HCT116 (cell line): ENCODE results near the gene SLC36A2. TPM values are rescaled to one million over a fixed set of nuclear protein-coding genes. Genes with fewer than 3 reads are reported as not detected.

ENCODE experiments used
- ATAC-seq: fragments of 200-7000 bp; cut with Tn5 transposase; 2 replicates; pipeline ENCODE4 v1.9.1; 2020; ENCODE audit warnings: mild to moderate bottlenecking, moderate library complexity
- BruUV-seq: library from RNA; stranded (reverse); fragments of 400-500 nt; replicated peaks from 2 replicates; lab custom pipeline; 2021; lab: Mats Ljungman, UMichigan
- CTCF ChIA-PET: fragments of 300-600 bp; sonication (Branson Sonifier 250); formaldehyde crosslinking; loops from one replicate; lab custom pipeline; 2021; ENCODE audit warnings: antibody characterized with exemption; lab: Charles Lee
- POLR2A ChIA-PET: fragments of 300-600, 350-600 bp; sonication (Branson Sonifier 250); formaldehyde crosslinking; loops from one replicate; lab custom pipeline; 2021; ENCODE audit warnings: antibody characterized with exemption; lab: Charles Lee
- RAD21 ChIA-PET, 2 experiments: fragments of 300-600 bp; sonication (Branson Sonifier 250); formaldehyde crosslinking; loops; one replicate each; lab custom pipeline; 2023; ENCODE audit warnings: low total read pairs in 2 of 2; ENCODE audit not compliant: uncharacterized antibody in 2 of 2, unreplicated experiment in 2 of 2, low non-redundant PET in 1 of 2; lab: Charles Lee
- DNase-seq: peaks from one replicate; pipeline ENCODE4 v3.0.0-alpha.2; 2010; ENCODE audit warnings: low read depth, low spot score
- H2AFZ ChIP-seq: fragments of 200-600 bp; shearing (Covaris generic), sonication (generic); 2 replicates; pipeline ENCODE4 v1.6.1; 2017; ENCODE audit warnings: low read depth, mixed run types, mixed read lengths, antibody characterized with exemption, low read length; ENCODE audit not compliant: poor library complexity, severe bottlenecking
- H3K27ac ChIP-seq: 2 replicates; pipeline ENCODE4 v1.5.1; 2012; ENCODE audit warnings: low read depth, low read length
- H3K27me3 ChIP-seq: fragments of 200-600 bp; sonication (generic); 2 replicates; pipeline ENCODE4 v1.6.1; 2016; ENCODE audit warnings: mixed run types, low read length, mixed read lengths; ENCODE audit not compliant: insufficient read depth
- H3K36me3 ChIP-seq, 2 experiments: fragments of 200-500 bp in 1 of 2; fragments of 200-600 bp in 1 of 2; sonication (Bioruptor generic) in 1 of 2; sonication (generic) in 1 of 2; 2 replicates each; pipeline versions ENCODE4 v1.5.1 to v1.6.1; 2014 to 2016; ENCODE audit warnings: low read length in 2 of 2, inconsistent platforms in 1 of 2, mixed read lengths in 1 of 2, mixed run types in 1 of 2; ENCODE audit not compliant: insufficient read depth in 2 of 2, control insufficient read depth in 1 of 2
- H3K4me1 ChIP-seq, 2 experiments: fragments of 200-600 bp in 1 of 2; sonication (generic) in 1 of 2; 2 replicates each; pipeline versions ENCODE4 v1.5.1 to v1.6.1; 2012 to 2017; ENCODE audit warnings: low read length in 2 of 2, inconsistent platforms in 1 of 2, mild to moderate bottlenecking in 1 of 2, mixed read lengths in 1 of 2, mixed run types in 1 of 2, moderate library complexity in 1 of 2; ENCODE audit not compliant: insufficient read depth in 2 of 2, control insufficient read depth in 1 of 2
- H3K4me2 ChIP-seq: fragments of 200-600 bp; sonication (generic); 2 replicates; pipeline ENCODE4 v1.6.1; 2017; ENCODE audit warnings: mixed run types, low read length, mixed read lengths
- H3K4me3 ChIP-seq, 2 experiments: fragments of 200-600 bp in 1 of 2; sonication (generic) in 1 of 2; replicated peaks in 1 of 2; 2 replicates each; pipeline ENCODE4 v1.5.1; 2011 to 2016; ENCODE audit warnings: low read length in 2 of 2, control low read depth in 1 of 2, low read depth in 1 of 2, mild to moderate bottlenecking in 1 of 2, mixed read lengths in 1 of 2, mixed run types in 1 of 2
- H3K79me2 ChIP-seq: fragments of 200-600 bp; sonication (generic); 2 replicates; pipeline ENCODE4 v1.6.1; 2017; ENCODE audit warnings: mild to moderate bottlenecking, mixed run types, low read length, moderate library complexity, mixed read lengths; ENCODE audit not compliant: insufficient read depth
- H3K9ac ChIP-seq: fragments of 200-600 bp; sonication (generic); 2 replicates; pipeline ENCODE4 v1.6.1; 2016; ENCODE audit warnings: low read length, mixed read lengths
- H3K9me2 ChIP-seq: fragments of 200-600 bp; sonication (generic), shearing (Covaris generic); 2 replicates; pipeline ENCODE4 v1.6.1; 2017; ENCODE audit warnings: mixed run types, mild to moderate bottlenecking, moderate library complexity; ENCODE audit not compliant: insufficient read depth
- H3K9me3 ChIP-seq, 2 experiments: fragments of 200-500 bp in 1 of 2; fragments of 200-600 bp in 1 of 2; sonication (Bioruptor generic) in 1 of 2; sonication (generic) in 1 of 2; 2 replicates each; pipeline ENCODE4 v1.6.1; 2014 to 2017; ENCODE audit warnings: low read length in 2 of 2, mixed read lengths in 2 of 2, inconsistent platforms in 1 of 2, low read depth in 1 of 2, mild to moderate bottlenecking in 1 of 2, mixed run types in 1 of 2, moderate library complexity in 1 of 2; ENCODE audit not compliant: control insufficient read depth in 1 of 2, insufficient read depth in 1 of 2
- H4K20me1 ChIP-seq: fragments of 200-600 bp; sonication (generic), shearing (Covaris generic); 2 replicates; pipeline ENCODE4 v1.6.1; 2017; ENCODE audit warnings: mixed run types, mild to moderate bottlenecking, moderate library complexity; ENCODE audit not compliant: insufficient read depth
- CEBPB ChIP-seq: IDR thresholded peaks from 2 replicates; pipeline ENCODE4 v1.6.1; 2012; ENCODE audit warnings: low read depth
- CTCF ChIP-seq, 3 experiments: fragments of 200-600 bp in 1 of 3; sonication (generic) in 1 of 3; IDR thresholded peaks in 2 of 3; conservative IDR thresholded peaks in 1 of 3; 2 replicates each; pipeline ENCODE4 v1.5.1; 2012 to 2017; ENCODE audit warnings: low read depth in 2 of 3, low read length in 2 of 3, antibody characterized with exemption in 1 of 3, borderline replicate concordance in 1 of 3, control low read depth in 1 of 3, mild to moderate bottlenecking in 1 of 3, mixed read lengths in 1 of 3, mixed run types in 1 of 3, moderate library complexity in 1 of 3; ENCODE audit not compliant: insufficient read depth in 1 of 3
- EGR1 ChIP-seq: IDR thresholded peaks from 2 replicates; pipeline ENCODE4 v1.6.1; 2012; ENCODE audit warnings: low read depth
- ELF1 ChIP-seq: IDR thresholded peaks from 2 replicates; pipeline ENCODE4 v1.6.1; 2012; ENCODE audit warnings: low read depth, borderline replicate concordance
- EZH2phosphoT487 ChIP-seq: fragments of 200-600 bp; IDR thresholded peaks from 2 replicates; pipeline ENCODE4 v1.6.1; 2018; ENCODE audit warnings: antibody characterized with exemption, borderline replicate concordance
- FOSL1 ChIP-seq: IDR thresholded peaks from 2 replicates; pipeline ENCODE4 v1.6.1; 2012; ENCODE audit warnings: low read depth
- POLR2A ChIP-seq: IDR thresholded peaks from 2 replicates; pipeline ENCODE4 v1.7.0; 2011; ENCODE audit warnings: borderline replicate concordance; ENCODE audit not compliant: insufficient read depth, insufficient read length; ENCODE audit errors: extremely low read depth
- POLR2AphosphoS5 ChIP-seq: IDR thresholded peaks from 2 replicates; pipeline ENCODE4 v1.6.1; 2011; ENCODE audit warnings: mild to moderate bottlenecking, low read depth, low read length, moderate library complexity
- RAD21 ChIP-seq: IDR thresholded peaks from 2 replicates; pipeline ENCODE4 v1.6.1; 2012; ENCODE audit warnings: low read depth, mild to moderate bottlenecking
- SIN3A ChIP-seq: IDR thresholded peaks from 2 replicates; pipeline ENCODE4 v1.6.1; 2012; ENCODE audit warnings: low read depth
- SRF ChIP-seq: IDR thresholded peaks from 2 replicates; pipeline ENCODE4 v1.6.1; 2012; ENCODE audit warnings: low read depth
- YY1 ChIP-seq: IDR thresholded peaks from 2 replicates; pipeline ENCODE4 v1.6.1; 2011; ENCODE audit warnings: low read length, low read depth, moderate library complexity, mild to moderate bottlenecking; ENCODE audit not compliant: insufficient replicate concordance; ENCODE audit errors: extremely low read depth
- ZFX ChIP-seq: fragments of 450-650 bp; IDR thresholded peaks from 2 replicates; pipeline ENCODE4 v1.6.1; 2017
- ZNF274 ChIP-seq: fragments of 200-500 bp; sonication (Bioruptor generic); IDR thresholded peaks from 2 replicates; pipeline ENCODE4 v1.6.1; 2014; ENCODE audit warnings: mild to moderate bottlenecking, low read depth, low read length, inconsistent platforms
- intact Hi-C: fragments of 100-400 bp; cut with micrococcal nuclease; formaldehyde crosslinking; loops from 2 replicates; pipeline ENCODE4 v1.10.0; 2022
- total RNA-seq: library from RNA; stranded (reverse); gene quantifications from one replicate; pipeline ENCODE4 v1.2.1, GENCODE V29; 2021; ENCODE audit not compliant: unreplicated experiment
- TF ChIP-seq, protein P1 (sequence below): IDR thresholded peaks from 2 replicates; pipeline ENCODE4 v1.6.1; 2011; ENCODE audit warnings: mild to moderate bottlenecking, low read length, moderate library complexity; ENCODE audit not compliant: insufficient replicate concordance; ENCODE audit errors: extremely low read depth
- TF ChIP-seq, protein P2 (sequence below): IDR thresholded peaks from 2 replicates; pipeline ENCODE4 v1.6.1; 2012; ENCODE audit warnings: low read depth

The SLC36A2 gene
- total RNA-seq, 1 experiment from 2014 or later = not detected

GRCh38 chr5:151284392-151284967 lies 62.9 kb downstream of the SLC36A2 start (continued):
- no peak for TF ChIP-seq CEBPB
- no peak for TF ChIP-seq EZH2phosphoT487
- TF ChIP-seq, all 23 proteins: peak for 4

GRCh38 chr5:151283120-151283825 lies 64.1 kb downstream of the SLC36A2 start:
- H3K79me2 ChIP-seq = no peaks in the 10 kb centered on the region
- ChIA-PET CTCF (interaction anchor here (1.2 kb wide), 1 partner anchor 31 kb away, joined by 3 read pairs; the partner anchor contains the start of gene GM2A), POLR2A (interaction anchor here (0.9 kb wide), 1 partner anchor 30 kb away, joined by 3 read pairs; the partner anchor contains the start of gene GM2A), RAD21 (no interaction called here)
- H3K4me1 ChIP-seq = peaks cover 3% of the 10 kb centered on the region in 2 experiments; a peak in 3 of 4 replicates
- H3K4me3 ChIP-seq = no peak overlapping the region
- H3K9ac ChIP-seq = no peak overlapping the region
- H2AFZ ChIP-seq = no peak overlapping the region
- no peaks in the 10 kb centered on the region for H3K36me3 ChIP-seq
- no peaks in the 10 kb centered on the region for H3K9me3 ChIP-seq
- H3K27ac ChIP-seq = no peak overlapping the region
- no peak overlapping the region for H3K4me2 ChIP-seq
- intact Hi-C loops = loop anchor here (10.0 kb wide), 1 partner anchor 462 kb away; no protein-coding TSS in a partner anchor
- ATAC-seq (no peak), DNase-seq (no peak)
- H4K20me1 ChIP-seq = no peaks in the 10 kb centered on the region
- no peaks in the 10 kb centered on the region for H3K27me3 ChIP-seq
- BruUV-seq = no TSS peak
- no peaks in the 10 kb centered on the region for H3K9me2 ChIP-seq
- TF ChIP-seq SIN3A = no peak
- TF ChIP-seq ELF1 = no peak
- TF ChIP-seq, protein P1, sequence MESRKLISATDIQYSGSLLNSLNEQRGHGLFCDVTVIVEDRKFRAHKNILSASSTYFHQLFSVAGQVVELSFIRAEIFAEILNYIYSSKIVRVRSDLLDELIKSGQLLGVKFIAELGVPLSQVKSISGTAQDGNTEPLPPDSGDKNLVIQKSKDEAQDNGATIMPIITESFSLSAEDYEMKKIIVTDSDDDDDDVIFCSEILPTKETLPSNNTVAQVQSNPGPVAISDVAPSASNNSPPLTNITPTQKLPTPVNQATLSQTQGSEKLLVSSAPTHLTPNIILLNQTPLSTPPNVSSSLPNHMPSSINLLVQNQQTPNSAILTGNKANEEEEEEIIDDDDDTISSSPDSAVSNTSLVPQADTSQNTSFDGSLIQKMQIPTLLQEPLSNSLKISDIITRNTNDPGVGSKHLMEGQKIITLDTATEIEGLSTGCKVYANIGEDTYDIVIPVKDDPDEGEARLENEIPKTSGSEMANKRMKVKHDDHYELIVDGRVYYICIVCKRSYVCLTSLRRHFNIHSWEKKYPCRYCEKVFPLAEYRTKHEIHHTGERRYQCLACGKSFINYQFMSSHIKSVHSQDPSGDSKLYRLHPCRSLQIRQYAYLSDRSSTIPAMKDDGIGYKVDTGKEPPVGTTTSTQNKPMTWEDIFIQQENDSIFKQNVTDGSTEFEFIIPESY = no peak
- TF ChIP-seq, protein P2, sequence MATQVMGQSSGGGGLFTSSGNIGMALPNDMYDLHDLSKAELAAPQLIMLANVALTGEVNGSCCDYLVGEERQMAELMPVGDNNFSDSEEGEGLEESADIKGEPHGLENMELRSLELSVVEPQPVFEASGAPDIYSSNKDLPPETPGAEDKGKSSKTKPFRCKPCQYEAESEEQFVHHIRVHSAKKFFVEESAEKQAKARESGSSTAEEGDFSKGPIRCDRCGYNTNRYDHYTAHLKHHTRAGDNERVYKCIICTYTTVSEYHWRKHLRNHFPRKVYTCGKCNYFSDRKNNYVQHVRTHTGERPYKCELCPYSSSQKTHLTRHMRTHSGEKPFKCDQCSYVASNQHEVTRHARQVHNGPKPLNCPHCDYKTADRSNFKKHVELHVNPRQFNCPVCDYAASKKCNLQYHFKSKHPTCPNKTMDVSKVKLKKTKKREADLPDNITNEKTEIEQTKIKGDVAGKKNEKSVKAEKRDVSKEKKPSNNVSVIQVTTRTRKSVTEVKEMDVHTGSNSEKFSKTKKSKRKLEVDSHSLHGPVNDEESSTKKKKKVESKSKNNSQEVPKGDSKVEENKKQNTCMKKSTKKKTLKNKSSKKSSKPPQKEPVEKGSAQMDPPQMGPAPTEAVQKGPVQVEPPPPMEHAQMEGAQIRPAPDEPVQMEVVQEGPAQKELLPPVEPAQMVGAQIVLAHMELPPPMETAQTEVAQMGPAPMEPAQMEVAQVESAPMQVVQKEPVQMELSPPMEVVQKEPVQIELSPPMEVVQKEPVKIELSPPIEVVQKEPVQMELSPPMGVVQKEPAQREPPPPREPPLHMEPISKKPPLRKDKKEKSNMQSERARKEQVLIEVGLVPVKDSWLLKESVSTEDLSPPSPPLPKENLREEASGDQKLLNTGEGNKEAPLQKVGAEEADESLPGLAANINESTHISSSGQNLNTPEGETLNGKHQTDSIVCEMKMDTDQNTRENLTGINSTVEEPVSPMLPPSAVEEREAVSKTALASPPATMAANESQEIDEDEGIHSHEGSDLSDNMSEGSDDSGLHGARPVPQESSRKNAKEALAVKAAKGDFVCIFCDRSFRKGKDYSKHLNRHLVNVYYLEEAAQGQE = no peak
- TF ChIP-seq CTCF (IDR thresholded peaks at IDR 0.05 in 2 of 3, conservative IDR thresholded peaks at IDR 0.05 in 1 of 3; ENCODE audit: borderline replicate concordance in 1 of 3, insufficient read depth in 1 of 3, low read depth in 2 of 3, low read length in 2 of 3) = no peak
- no peak for TF ChIP-seq EGR1
- no peak for TF ChIP-seq SRF
- no peak for TF ChIP-seq FOSL1
- no peak for TF ChIP-seq EZH2phosphoT487
- no peak for TF ChIP-seq ZFX
- no peak for TF ChIP-seq RAD21
- TF ChIP-seq ZNF274 = no peak
- no peak for TF ChIP-seq POLR2A
- TF ChIP-seq YY1 = no peak
- TF ChIP-seq POLR2AphosphoS5 = no peak
